ENCODE results near the gene TSPAN32.

DNA sequence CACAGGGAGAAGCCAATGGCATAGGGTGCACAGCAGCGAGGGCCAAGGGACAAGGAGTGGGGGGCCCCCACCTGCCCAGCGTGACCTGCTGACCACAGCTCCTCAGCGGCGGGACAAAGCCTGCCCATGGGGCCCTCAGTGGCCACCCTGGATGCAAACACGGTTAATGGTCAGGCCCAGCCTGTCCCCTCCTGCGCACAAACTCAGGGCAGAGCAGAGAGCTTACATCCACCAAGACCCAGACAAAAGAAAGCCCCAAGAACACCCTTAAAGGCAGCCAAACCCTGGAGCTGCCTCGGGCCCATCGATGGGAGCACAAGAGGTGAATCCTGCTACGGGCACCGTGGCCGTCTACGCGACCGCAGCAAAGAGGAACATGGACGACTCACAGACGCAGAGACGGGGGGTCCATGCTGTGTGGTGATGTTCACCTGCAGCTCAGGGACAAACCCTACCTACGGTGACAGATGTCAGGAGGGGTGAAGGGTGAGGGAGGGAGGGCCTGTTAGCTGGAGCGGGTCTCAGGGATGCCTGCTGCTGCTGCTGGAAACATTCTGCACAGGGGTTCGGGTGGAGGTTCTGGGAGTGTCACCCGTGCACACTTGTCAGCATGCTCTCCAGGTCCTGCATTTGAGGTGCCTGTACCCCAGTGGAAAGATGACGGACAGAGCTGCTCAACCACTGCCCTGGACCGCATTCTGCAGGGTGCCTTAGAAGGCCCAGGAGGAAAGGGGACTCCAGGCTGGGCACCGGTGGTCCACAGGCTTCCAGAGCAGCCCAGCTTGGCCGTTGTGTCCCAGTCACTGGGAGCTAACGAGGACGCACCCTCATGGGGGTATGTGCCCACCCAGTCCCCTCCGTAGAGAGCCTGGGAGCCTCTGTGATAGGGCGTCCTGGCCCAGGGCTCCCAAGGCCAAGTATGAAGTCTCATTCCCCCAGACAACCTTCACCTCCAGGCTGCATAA lies 43.0 kb upstream of the TSPAN32 start:
- TF ChIP-seq CREB1 (IDR thresholded peaks at IDR 0.05; ENCODE audit: low read depth) (no peak), ZBTB7A (IDR thresholded peaks at IDR 0.05; ENCODE audit: low read depth) (no peak), TEAD4 (IDR thresholded peaks at IDR 0.05) (no peak), YY1 (IDR thresholded peaks at IDR 0.05; ENCODE audit: low read depth) (no peak), NFIC (IDR thresholded peaks at IDR 0.05) (no peak), CEBPB (IDR thresholded peaks at IDR 0.05) (no peak), TAF1 (IDR thresholded peaks at IDR 0.05; ENCODE audit: low read depth) (no peak)

Measured in Ishikawa (cell line).